SKM-1 (cell line): Measurements from ENCODE around the gene MICAL2.

Experiments
- DNase-seq: peaks from one replicate; lab custom pipeline; 2025; ENCODE audit not compliant: unreplicated experiment; lab: John Stamatoyannopoulos, UW

The MICAL2 gene

GRCh38 chr11:12110201-12110713 is at the start of gene MICAL2:
Gene MICAL2 (plus strand): TSS chr11:12110590. CDS start chr11:12162156, 51,566 bp downstream.
- peak; percentile 54 for DNase-seq

GRCh38 chr11:12061851-12062560 is 48.4 kb upstream of the MICAL2 start:
- DNase-seq = no peak

GRCh38 chr11:12063251-12063650 is 47.1 kb upstream of the MICAL2 start:
- no peak for DNase-seq

- DNase-seq = no peak
Observed at GRCh38 chr11:12064136-12064953, 46.0 kb upstream of the MICAL2 start.

- no peak for DNase-seq
Observed at GRCh38 chr11:12064954-12065280, 45.5 kb upstream of the MICAL2 start.

- peak; percentile 18 for DNase-seq
Observed at GRCh38 chr11:12066056-12066798, 44.2 kb upstream of the MICAL2 start.

GRCh38 chr11:12066799-12067508 is 43.4 kb upstream of the MICAL2 start:
- DNase-seq = peak; percentile 19

GRCh38 chr11:12067796-12068357 is 42.5 kb upstream of the MICAL2 start:
- DNase-seq = no peak

- no peak for DNase-seq
Observed at GRCh38 chr11:12069066-12069676, 41.2 kb upstream of the MICAL2 start.

GRCh38 chr11:12070446-12071267 is 39.7 kb upstream of the MICAL2 start:
- no peak for DNase-seq

GRCh38 chr11:12071574-12071973 is 38.8 kb upstream of the MICAL2 start:
- DNase-seq = no peak

- DNase-seq = no peak
Observed at GRCh38 chr11:12073436-12073835, 37.0 kb upstream of the MICAL2 start.

- no peak for DNase-seq
Observed at GRCh38 chr11:12073886-12074285, 36.5 kb upstream of the MICAL2 start.

GRCh38 chr11:12074529-12075195 is 35.7 kb upstream of the MICAL2 start:
- DNase-seq = no peak

GRCh38 chr11:12075291-12075690 is 35.1 kb upstream of the MICAL2 start:
- DNase-seq = no peak

GRCh38 chr11:12075822-12076821 is 34.3 kb upstream of the MICAL2 start:
- DNase-seq = no peak

- DNase-seq = no peak
Observed at GRCh38 chr11:12076840-12077534, 33.4 kb upstream of the MICAL2 start.
